GM18520 (cell line): ENCODE measurements around the gene CDHR3.

ENCODE experiments used
- ATAC-seq: cut with Tn5 transposase; IDR thresholded peaks from one replicate; pipeline ENCODE4 v1.9.1; 2021; ENCODE audit not compliant: unreplicated experiment

CDHR3 gene

GRCh38 chr7:106021151-106022067 is 58.3 kb downstream of the CDHR3 start:
- no peak for ATAC-seq

- ATAC-seq: peak; percentile 57
Observed at GRCh38 chr7:106022193-106022821, 59.2 kb downstream of the CDHR3 start.

- no peak for ATAC-seq
Observed at GRCh38 chr7:106023369-106024322, 60.6 kb downstream of the CDHR3 start.

- no peak for ATAC-seq
Observed at GRCh38 chr7:106026101-106026500, 63.0 kb downstream of the CDHR3 start.

- ATAC-seq: no peak
Observed at GRCh38 chr7:106029451-106029850, 66.4 kb downstream of the CDHR3 start.

GRCh38 chr7:106029941-106030340 is 66.9 kb downstream of the CDHR3 start:
- no peak for ATAC-seq

GRCh38 chr7:106031300-106032035 is 68.4 kb downstream of the CDHR3 start:
- ATAC-seq: no peak

- ATAC-seq: no peak
Observed at GRCh38 chr7:106032295-106032694, 69.2 kb downstream of the CDHR3 start.

GRCh38 chr7:106033735-106034134 is 70.7 kb downstream of the CDHR3 start:
- ATAC-seq: no peak

- ATAC-seq: no peak
Observed at GRCh38 chr7:106034383-106034782, 71.3 kb downstream of the CDHR3 start.

GRCh38 chr7:106035568-106035967 is 72.5 kb downstream of the CDHR3 start:
- no peak for ATAC-seq

- ATAC-seq: no peak
Observed at GRCh38 chr7:106036004-106036403, 72.9 kb downstream of the CDHR3 start.

- no peak for ATAC-seq
Observed at GRCh38 chr7:106037489-106038176, 74.6 kb downstream of the CDHR3 start.

GRCh38 chr7:106038289-106038688 is 75.2 kb downstream of the CDHR3 start:
- ATAC-seq: no peak

GRCh38 chr7:106038916-106039315 is 75.9 kb downstream of the CDHR3 start:
- no peak for ATAC-seq

GRCh38 chr7:106039486-106040060 is 76.5 kb downstream of the CDHR3 start:
- ATAC-seq: no peak

- ATAC-seq: no peak
Observed at GRCh38 chr7:106041140-106041717, 78.2 kb downstream of the CDHR3 start.

GRCh38 chr7:106042196-106042611 is 79.1 kb downstream of the CDHR3 start:
- ATAC-seq: no peak

GRCh38 chr7:106045139-106045538 is 82.1 kb downstream of the CDHR3 start:
- no peak for ATAC-seq
